Fibroblast of lung (primary cell): ENCODE data around the gene S100A10.

Source experiments
- CTCF ChIP-seq, 2 donors: IDR thresholded peaks in 1 of 2; conservative IDR thresholded peaks in 1 of 2; 1 replicate in 1 of 2; 2 replicates in 1 of 2; pipeline ENCODE4 v1.5.1; 2011 to 2012; ENCODE audit warnings: low read length in 2 of 2, control low read depth in 1 of 2, inconsistent platforms in 1 of 2, low read depth in 1 of 2, mild to moderate bottlenecking in 1 of 2
- EZH2 ChIP-seq: IDR thresholded peaks from 2 replicates; pipeline ENCODE4 v1.5.1; 2012; ENCODE audit warnings: low read length, control low read depth, mild to moderate bottlenecking; ENCODE audit errors: missing control alignments

GRCh38 chr1:151947140-151947539 lies 46.5 kb downstream of the S100A10 start:
- no peak for TF ChIP-seq CTCF (conservative IDR thresholded peaks at IDR 0.05 in 1 of 2, IDR thresholded peaks at IDR 0.05 in 1 of 2; ENCODE audit: low read depth in 1 of 2, low read length in 2 of 2)
- TF ChIP-seq EZH2 = no peak
